ENCODE data around the gene HCFC1R1.
"Not testable (repeated sequence)": the region's sequence is repeated elsewhere in the genome, so short reads cannot be mapped to it uniquely, and the experiment has no call there.

Gene HCFC1R1

GRCh38 chr16:3070608-3071111 lies 46.9 kb upstream of the HCFC1R1 start:
- Histone ChIP-seq H2AFZ (ENCODE audit: low read depth) (no peak overlapping the region), H3K4me1 (ENCODE audit: low read depth, poor library complexity, severe bottlenecking) (peaks cover 13% of the 10 kb centered on the region), H3K27ac (no peak overlapping the region), H3K9ac (no peak overlapping the region), H3K79me2 (ENCODE audit: insufficient read depth, low read depth) (no peaks in the 10 kb centered on the region), H3K4me2 (no peak overlapping the region), H4K20me1 (ENCODE audit: insufficient read depth) (no peaks in the 10 kb centered on the region), H3K4me3 (IDR thresholded peaks at IDR 0.05; ENCODE audit: insufficient read depth, low read depth, low read length) (no peak overlapping the region), H3K27me3 (ENCODE audit: insufficient read depth, low read depth) (peaks cover 4% of the 10 kb centered on the region; the same call in 1 of the 2 replicates), H3K36me3 (ENCODE audit: insufficient read depth) (no peaks in the 10 kb centered on the region)
- no peak for TF ChIP-seq CTCF (conservative IDR thresholded peaks at IDR 0.05; ENCODE audit: low read depth, low read length)

GRCh38 chr16:3069146-3069545 lies 45.4 kb upstream of the HCFC1R1 start:
- H3K4me2 ChIP-seq; H3K36me3 ChIP-seq (ENCODE audit: insufficient read depth); H3K4me3 ChIP-seq (IDR thresholded peaks at IDR 0.05; ENCODE audit: insufficient read depth, low read depth, low read length); H3K4me1 ChIP-seq (ENCODE audit: low read depth, poor library complexity, severe bottlenecking); H3K27ac ChIP-seq; H3K79me2 ChIP-seq (ENCODE audit: insufficient read depth, low read depth); H3K9ac ChIP-seq; H4K20me1 ChIP-seq (ENCODE audit: insufficient read depth); H3K27me3 ChIP-seq (ENCODE audit: insufficient read depth, low read depth); H2AFZ ChIP-seq (ENCODE audit: low read depth): not testable (repeated sequence)

- H2AFZ ChIP-seq (ENCODE audit: low read depth) = no peak overlapping the region
- 0 out of 2 replicates have a peak, but pooled peaks cover 1% of the 10 kb centered on the region for H3K27me3 ChIP-seq (ENCODE audit: insufficient read depth, low read depth)
- no peak for TF ChIP-seq CTCF (conservative IDR thresholded peaks at IDR 0.05; ENCODE audit: low read depth, low read length)
Measured at GRCh38 chr16:3068487-3068886, 44.7 kb upstream of the HCFC1R1 start.

DNA sequence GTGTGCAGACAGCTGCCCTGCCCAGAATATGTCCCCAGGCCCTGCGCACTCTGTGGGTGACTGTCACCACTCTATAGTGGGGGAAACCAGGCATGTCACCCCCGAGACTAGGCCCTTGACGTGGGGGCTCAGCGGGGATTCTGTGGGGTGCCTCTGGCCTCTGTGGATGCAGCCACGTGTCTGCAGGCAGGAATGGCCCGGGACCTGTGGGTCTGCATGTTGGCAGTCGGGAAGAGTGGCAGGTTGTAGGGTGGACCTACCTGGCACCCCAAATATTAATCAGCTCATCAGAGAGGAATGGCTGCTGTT lies 42.7 kb upstream of the HCFC1R1 start:
- Histone ChIP-seq H2AFZ (ENCODE audit: low read depth) (no peak overlapping the region), H3K9ac (no peak overlapping the region), H3K4me3 (IDR thresholded peaks at IDR 0.05; ENCODE audit: insufficient read depth, low read depth, low read length) (no peak overlapping the region), H3K4me1 (ENCODE audit: low read depth, poor library complexity, severe bottlenecking) (peaks cover 8% of the 10 kb centered on the region), H3K27ac (no peak overlapping the region), H3K36me3 (ENCODE audit: insufficient read depth) (no peaks in the 10 kb centered on the region), H3K27me3 (ENCODE audit: insufficient read depth, low read depth) (peaks cover 4% of the 10 kb centered on the region; the same call in 1 of the 2 replicates), H3K79me2 (ENCODE audit: insufficient read depth, low read depth) (no peaks in the 10 kb centered on the region), H4K20me1 (ENCODE audit: insufficient read depth) (no peaks in the 10 kb centered on the region), H3K4me2 (no peak overlapping the region)
- TF ChIP-seq CTCF (conservative IDR thresholded peaks at IDR 0.05; ENCODE audit: low read depth, low read length) = no peak

More at GRCh38 chr16:3068487-3068886, 44.7 kb upstream of the HCFC1R1 start:
- no peaks in the 10 kb centered on the region for H3K36me3 ChIP-seq (ENCODE audit: insufficient read depth)
- no peak overlapping the region for H3K9ac ChIP-seq
- H3K4me3 ChIP-seq (IDR thresholded peaks at IDR 0.05; ENCODE audit: insufficient read depth, low read depth, low read length) = no peak overlapping the region
- H3K4me1 ChIP-seq (ENCODE audit: low read depth, poor library complexity, severe bottlenecking) = peaks cover 8% of the 10 kb centered on the region
- no peak overlapping the region for H3K4me2 ChIP-seq
- H4K20me1 ChIP-seq (ENCODE audit: insufficient read depth) = no peaks in the 10 kb centered on the region
- no peak overlapping the region for H3K27ac ChIP-seq
- H3K79me2 ChIP-seq (ENCODE audit: insufficient read depth, low read depth) = no peaks in the 10 kb centered on the region

GRCh38 chr16:3065742-3066439 lies 42.1 kb upstream of the HCFC1R1 start:
- H3K4me1 ChIP-seq (ENCODE audit: low read depth, poor library complexity, severe bottlenecking) = peaks cover 8% of the 10 kb centered on the region
- H3K9ac ChIP-seq = no peak overlapping the region
- H3K27me3 ChIP-seq (ENCODE audit: insufficient read depth, low read depth) = peaks cover 6% of the 10 kb centered on the region; the same call in 1 of the 2 replicates
- H3K4me3 ChIP-seq (IDR thresholded peaks at IDR 0.05; ENCODE audit: insufficient read depth, low read depth, low read length) = no peak overlapping the region
- H4K20me1 ChIP-seq (ENCODE audit: insufficient read depth) = no peaks in the 10 kb centered on the region
- no peaks in the 10 kb centered on the region for H3K79me2 ChIP-seq (ENCODE audit: insufficient read depth, low read depth)
- H3K27ac ChIP-seq = no peak overlapping the region
- no peaks in the 10 kb centered on the region for H3K36me3 ChIP-seq (ENCODE audit: insufficient read depth)
- H3K4me2 ChIP-seq = 0 out of 2 replicates have a peak overlapping the region, but pooled peaks have one; percentile 15
- no peak for TF ChIP-seq CTCF (conservative IDR thresholded peaks at IDR 0.05; ENCODE audit: low read depth, low read length)
- H2AFZ ChIP-seq (ENCODE audit: low read depth) = no peak overlapping the region

Measured in KMS-11 (cell line).